ENCODE data around the gene ZNF692. TPM values are rescaled to one million over a fixed set of nuclear protein-coding genes. Genes with fewer than 3 reads are reported as not detected.
A peak's percentile ranks its signal among the peaks of the same experiment; 100 is the strongest.

ZNF692 gene
- total RNA-seq, 1 donor from 2014 or later, result 73.0 TPM

GRCh38 chr1:248815407-248816034, 43.4 kb downstream of the ZNF692 start:
- peaks cover 5% of the 10 kb centered on the region for H3K4me1 Mint-ChIP-seq (ENCODE audit: unreplicated experiment)
- H3K4me3 Mint-ChIP-seq, result no peak overlapping the region
- TF ChIP-seq, protein P1, sequence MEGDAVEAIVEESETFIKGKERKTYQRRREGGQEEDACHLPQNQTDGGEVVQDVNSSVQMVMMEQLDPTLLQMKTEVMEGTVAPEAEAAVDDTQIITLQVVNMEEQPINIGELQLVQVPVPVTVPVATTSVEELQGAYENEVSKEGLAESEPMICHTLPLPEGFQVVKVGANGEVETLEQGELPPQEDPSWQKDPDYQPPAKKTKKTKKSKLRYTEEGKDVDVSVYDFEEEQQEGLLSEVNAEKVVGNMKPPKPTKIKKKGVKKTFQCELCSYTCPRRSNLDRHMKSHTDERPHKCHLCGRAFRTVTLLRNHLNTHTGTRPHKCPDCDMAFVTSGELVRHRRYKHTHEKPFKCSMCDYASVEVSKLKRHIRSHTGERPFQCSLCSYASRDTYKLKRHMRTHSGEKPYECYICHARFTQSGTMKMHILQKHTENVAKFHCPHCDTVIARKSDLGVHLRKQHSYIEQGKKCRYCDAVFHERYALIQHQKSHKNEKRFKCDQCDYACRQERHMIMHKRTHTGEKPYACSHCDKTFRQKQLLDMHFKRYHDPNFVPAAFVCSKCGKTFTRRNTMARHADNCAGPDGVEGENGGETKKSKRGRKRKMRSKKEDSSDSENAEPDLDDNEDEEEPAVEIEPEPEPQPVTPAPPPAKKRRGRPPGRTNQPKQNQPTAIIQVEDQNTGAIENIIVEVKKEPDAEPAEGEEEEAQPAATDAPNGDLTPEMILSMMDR (conservative IDR thresholded peaks at IDR 0.05), result no peak
- peaks cover 17% of the 10 kb centered on the region for H3K36me3 Mint-ChIP-seq
- H3K9me3 Mint-ChIP-seq, result no peaks in the 10 kb centered on the region
- H3K27ac Mint-ChIP-seq, result no peak overlapping the region
- no peaks in the 10 kb centered on the region for H3K27me3 Mint-ChIP-seq
- no peak for DNase-seq (ENCODE audit: extremely low spot score, unreplicated experiment)

DNA sequence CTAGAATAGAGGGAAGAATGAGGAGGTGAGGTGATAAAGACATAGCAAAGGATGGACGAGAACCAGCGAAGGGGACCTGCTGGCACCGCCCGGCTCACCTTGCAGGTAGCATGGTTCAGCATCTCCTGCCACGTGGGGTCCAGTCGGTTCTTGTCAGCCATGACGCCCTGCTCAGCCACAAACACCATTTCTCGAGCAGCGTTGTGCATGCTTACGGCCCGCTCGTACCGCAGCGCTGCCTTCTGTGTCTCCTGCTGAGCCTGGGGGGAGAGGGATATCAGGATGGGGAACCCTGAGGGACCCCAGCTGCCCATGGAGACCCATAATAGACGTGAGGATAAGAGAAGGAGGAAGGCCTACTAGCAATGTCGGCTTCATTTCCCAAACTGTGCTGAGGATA, 44.5 kb downstream of the ZNF692 start:
- TF ChIP-seq, protein P1 (conservative IDR thresholded peaks at IDR 0.05), result no peak
- no peaks in the 10 kb centered on the region for H3K27me3 Mint-ChIP-seq

DNA sequence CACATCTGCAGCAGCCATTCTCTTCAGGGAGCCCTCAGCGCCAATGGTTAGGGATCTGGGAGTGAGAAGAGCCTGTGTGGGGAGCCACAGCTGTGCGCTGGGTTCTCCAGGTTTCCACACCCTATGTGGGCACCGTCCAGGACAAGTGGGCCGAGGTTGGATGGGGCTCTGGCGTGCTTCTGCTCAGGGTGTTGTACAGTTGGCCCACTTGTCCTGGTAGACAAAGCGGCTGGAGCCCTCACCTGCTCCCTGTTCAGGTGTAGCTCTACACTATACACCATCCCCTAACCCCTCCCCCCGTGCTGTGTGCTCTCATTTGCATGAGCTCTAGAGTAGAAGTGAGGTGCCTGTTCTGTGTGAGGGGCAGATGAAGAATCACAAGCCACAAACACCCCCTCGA, 45.3 kb downstream of the ZNF692 start:
- H3K4me1 Mint-ChIP-seq (ENCODE audit: unreplicated experiment), result no peaks in the 10 kb centered on the region
- TF ChIP-seq, protein P1 (conservative IDR thresholded peaks at IDR 0.05), result no peak
- H3K27me3 Mint-ChIP-seq, result no peaks in the 10 kb centered on the region
- DNase-seq (ENCODE audit: extremely low spot score, unreplicated experiment), result peak; percentile 43
- no peak overlapping the region for H3K27ac Mint-ChIP-seq
- H3K4me3 Mint-ChIP-seq, result no peak overlapping the region
- peaks cover 12% of the 10 kb centered on the region for H3K36me3 Mint-ChIP-seq
- no peaks in the 10 kb centered on the region for H3K9me3 Mint-ChIP-seq

More for the DNA sequence above, 44.5 kb downstream of the ZNF692 start:
- no peak for DNase-seq (ENCODE audit: extremely low spot score, unreplicated experiment)
- H3K36me3 Mint-ChIP-seq, result peaks cover 15% of the 10 kb centered on the region
- H3K27ac Mint-ChIP-seq, result no peak overlapping the region
- no peak overlapping the region for H3K4me3 Mint-ChIP-seq
- peaks cover 4% of the 10 kb centered on the region for H3K4me1 Mint-ChIP-seq (ENCODE audit: unreplicated experiment)
- H3K9me3 Mint-ChIP-seq, result no peaks in the 10 kb centered on the region

DNA sequence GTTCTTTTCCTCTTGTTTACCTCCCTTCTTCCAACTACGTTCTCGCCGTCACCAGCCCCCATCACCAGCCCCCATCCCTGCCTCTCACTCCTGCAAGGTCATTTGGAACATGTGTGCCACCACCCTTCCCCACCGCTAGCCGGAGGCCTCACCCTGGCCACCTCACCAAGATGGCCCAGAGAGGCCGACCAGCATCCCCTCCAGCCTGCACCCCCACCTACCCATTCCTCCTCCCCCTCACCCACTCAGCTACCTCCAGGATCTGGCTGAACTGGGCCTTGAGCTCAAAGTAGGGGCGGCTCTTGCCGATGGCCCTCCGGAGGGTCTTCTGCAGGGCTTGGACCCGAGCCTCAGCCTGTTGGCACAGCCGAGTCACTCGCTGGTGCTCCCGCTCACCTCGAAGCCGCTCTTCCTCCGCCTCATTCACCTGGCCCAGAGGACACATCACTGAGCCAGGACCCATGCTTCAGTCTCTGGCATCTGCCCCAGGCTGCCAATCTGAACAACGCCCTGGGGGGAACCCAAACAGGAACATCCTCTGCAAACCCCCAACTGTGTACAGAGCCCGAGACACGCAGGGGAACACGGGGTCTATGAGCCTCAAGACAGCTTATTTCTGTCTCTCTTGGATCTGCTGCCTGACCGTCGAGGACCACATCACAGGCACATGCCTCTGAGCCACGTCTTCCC, 46.0 kb downstream of the ZNF692 start:
- Mint-ChIP-seq H3K27me3 (no peaks in the 10 kb centered on the region), H3K36me3 (peaks cover 12% of the 10 kb centered on the region), H3K4me3 (no peak overlapping the region), H3K9me3 (no peaks in the 10 kb centered on the region), H3K27ac (no peak overlapping the region), H3K4me1 (ENCODE audit: unreplicated experiment) (no peaks in the 10 kb centered on the region)
- peak; percentile 61 for DNase-seq (ENCODE audit: extremely low spot score, unreplicated experiment)
- TF ChIP-seq, protein P1 (conservative IDR thresholded peaks at IDR 0.05), result no peak

DNA sequence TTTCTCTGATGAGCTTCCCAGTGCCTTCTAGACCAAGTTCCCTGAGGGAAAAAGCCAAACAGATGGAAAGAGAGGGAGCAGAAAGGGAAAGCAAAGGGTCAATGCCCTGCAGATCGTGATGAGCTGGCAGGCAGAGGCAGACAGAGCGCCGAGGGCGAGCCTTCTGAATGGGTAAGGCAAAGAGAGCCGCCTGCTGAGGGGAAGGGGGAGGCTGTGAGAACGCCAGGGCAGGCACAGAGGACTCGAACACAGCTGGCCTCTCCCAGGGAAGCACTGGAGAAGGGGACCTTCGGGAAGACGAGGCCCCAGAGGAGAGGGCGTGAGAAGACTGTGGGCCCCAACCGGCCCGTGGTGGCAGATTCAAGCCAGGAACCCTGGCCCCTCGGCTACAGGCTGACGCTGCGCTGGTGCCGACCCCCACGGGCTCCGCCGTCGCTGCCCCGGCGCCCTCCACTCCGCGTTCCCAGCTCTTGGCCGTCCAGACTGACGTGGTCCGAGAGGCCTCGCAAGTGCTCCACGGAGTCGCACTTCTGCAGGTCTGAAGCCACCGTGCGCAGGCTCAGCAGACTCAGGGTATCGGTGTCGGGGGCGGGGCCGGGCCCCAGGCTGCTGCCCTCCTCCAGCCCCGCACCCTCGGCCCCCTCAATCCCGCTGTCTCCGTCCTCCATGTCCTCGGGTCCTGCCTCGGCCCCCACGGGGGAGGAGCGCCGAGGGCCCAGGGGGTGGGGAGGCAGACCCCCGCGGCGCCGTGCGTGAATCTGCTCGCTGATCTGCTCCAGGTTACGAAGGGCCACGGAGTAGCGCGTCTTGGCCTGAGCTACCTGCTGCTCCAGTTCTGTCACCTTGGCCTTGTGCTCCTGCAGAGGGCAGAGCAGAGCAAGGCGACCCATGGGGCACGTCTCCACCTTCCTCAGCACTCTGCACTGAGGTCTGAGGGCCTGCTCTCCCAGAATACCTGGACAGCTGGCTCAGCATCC, 47.1 kb downstream of the ZNF692 start:
- TF ChIP-seq, protein P1 (conservative IDR thresholded peaks at IDR 0.05), result no peak
- no peak overlapping the region for H3K27ac Mint-ChIP-seq
- no peaks in the 10 kb centered on the region for H3K9me3 Mint-ChIP-seq
- H3K4me1 Mint-ChIP-seq (ENCODE audit: unreplicated experiment), result peaks cover 4% of the 10 kb centered on the region
- no peak for DNase-seq (ENCODE audit: extremely low spot score, unreplicated experiment)
- no peaks in the 10 kb centered on the region for H3K27me3 Mint-ChIP-seq
- H3K36me3 Mint-ChIP-seq, result peaks cover 12% of the 10 kb centered on the region
- no peak overlapping the region for H3K4me3 Mint-ChIP-seq

Data from type B pancreatic cell (in vitro differentiated cells).